Stimulated activated naive CD4-positive, alpha-beta T cell (primary cell): Measurements from ENCODE around the gene ARSG.

Experiments
- DNase-seq, 6 experiments: peaks; one replicate each; lab custom pipeline; 2025; lab: John Stamatoyannopoulos, UW

Gene ARSG

DNA sequence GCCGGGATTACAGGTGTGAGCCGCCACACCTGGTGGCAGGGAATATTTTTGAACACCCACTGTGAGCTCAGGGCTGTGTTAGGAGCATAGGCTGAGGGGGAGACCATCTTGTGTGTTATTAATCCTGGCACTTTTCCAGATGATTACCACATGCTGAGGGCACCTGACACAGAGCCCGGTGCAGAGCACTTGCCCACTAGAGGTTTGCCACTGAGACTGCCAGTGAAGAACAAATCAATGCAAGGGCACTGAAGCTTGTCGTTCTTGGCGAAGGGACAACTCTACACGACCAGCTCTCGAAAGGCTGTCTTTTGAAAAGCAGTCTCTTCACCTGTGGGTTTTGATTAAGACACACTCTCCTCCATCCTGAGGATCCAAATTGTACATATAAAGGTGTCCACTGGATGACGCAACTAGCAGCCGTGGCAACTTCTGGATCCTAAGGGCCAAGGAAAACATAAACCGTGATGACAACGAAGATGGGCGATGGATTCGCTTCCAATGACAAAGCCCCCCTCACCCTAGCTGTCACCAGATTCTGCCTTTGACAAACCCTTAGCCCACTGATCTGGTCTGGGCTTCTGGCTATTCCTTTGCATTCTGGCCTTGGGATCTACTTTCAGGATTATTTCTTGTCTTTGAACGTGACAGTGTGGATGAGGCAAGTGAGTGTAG lies 137.3 kb downstream of the ARSG start:
- no peak for DNase-seq

DNA sequence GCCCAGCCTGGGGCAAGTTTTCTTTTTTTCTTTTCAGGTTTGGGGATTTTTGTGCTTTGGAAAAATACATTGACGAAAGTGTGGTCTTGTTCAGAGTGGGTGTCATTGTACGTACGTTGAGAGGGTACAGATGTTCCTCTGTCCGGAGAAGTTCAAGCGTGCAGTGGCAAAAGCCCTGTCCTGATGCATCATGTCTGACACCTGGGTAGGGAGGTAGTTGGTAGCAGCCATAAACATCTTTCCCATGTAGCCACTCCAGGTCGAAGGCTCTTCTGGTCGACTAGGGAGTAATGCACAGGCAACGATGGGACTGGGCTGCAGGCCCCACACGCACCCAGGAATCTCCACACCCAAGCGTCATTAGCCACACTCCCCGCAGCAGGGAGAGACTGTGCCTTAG lies 138.6 kb downstream of the ARSG start:
- no peak for DNase-seq

DNA sequence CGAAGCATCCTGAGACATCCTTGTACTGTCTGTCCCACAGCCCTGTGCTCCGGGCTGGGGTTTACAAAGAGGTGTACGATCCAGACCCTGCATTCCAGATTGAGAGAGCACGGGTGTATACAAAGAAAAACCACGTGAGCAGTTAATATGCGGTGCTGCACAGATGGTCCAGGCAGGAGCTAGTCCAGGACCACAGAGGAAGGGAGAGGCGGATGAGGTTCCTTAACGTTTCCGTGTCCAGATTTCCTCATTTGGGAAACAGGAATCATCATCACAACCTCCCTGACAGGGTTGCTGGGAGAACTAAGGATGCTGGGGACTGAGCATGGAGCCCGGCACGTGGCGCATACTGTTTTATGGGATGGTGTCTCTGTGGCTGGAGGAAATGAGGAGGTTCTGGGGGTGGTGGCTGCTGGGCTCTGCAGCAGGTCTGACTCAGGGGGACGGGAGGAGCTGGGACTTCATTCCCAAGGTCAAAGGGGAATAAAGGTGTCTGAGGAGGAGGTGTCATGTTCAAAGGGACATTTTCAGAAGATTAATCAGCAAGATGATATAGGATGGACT lies 139.8 kb downstream of the ARSG start:
- DNase-seq, result no peak

- DNase-seq, result peak; percentile 8 to 67 (median 38)
Measured at GRCh38 chr17:68431661-68432071, 140.4 kb downstream of the ARSG start.

DNA sequence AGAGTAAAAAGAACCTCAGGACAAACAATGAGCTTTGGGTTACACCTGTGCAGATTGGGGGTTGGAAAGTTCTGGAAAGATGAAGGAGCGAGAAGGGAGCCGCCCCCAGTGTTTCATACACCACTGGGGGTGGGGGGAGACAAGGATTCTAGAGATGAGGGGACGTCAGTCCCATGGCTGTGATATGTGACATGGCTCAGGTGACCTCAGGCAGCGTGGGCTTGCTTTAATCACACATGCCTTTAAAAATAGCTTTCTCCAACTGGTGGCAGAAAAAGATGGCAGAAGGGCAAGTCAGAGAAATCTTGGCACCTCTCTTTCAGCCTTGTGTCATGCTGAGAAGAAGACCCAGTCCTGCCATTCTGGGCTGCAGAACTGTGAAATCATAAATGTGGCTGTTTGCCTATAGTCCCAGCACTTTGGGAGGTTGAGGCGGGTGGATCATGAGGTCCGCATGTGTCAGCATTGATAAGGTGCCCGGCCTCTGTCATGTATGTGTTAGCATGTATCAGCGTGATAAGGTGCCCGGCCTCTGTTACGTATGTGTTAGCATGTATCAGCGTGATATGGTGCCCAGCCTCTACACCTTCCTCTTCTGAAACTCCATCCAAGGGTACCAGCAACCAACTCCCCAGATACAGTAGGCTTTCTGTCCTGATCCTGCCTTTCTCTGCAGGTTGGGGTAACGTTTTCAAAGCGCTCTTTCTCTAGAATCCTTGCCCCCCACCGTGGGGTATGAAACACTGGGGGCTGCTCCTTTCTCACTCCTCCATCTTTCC lies 141.0 kb downstream of the ARSG start:
- no peak for DNase-seq

DNA sequence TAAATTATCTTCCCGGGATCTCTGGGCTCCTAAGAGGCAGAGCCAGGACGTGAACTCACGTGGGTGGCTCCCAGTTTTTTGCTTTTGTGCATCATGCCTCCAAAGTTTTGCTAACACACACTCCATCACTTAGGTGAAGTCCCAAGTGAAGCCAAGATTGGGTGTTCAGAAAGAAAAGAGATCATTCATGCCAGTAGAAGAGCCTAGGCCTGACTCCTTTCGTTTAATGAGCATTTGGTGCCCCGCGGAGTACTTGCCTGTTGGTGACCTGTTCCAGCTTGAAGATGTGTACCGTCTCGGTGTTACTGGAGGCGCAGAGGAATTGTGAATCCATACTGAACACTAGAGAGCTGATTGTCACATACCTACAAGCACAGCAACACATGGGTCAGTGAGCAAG lies 141.9 kb downstream of the ARSG start:
- DNase-seq, result no peak

DNA sequence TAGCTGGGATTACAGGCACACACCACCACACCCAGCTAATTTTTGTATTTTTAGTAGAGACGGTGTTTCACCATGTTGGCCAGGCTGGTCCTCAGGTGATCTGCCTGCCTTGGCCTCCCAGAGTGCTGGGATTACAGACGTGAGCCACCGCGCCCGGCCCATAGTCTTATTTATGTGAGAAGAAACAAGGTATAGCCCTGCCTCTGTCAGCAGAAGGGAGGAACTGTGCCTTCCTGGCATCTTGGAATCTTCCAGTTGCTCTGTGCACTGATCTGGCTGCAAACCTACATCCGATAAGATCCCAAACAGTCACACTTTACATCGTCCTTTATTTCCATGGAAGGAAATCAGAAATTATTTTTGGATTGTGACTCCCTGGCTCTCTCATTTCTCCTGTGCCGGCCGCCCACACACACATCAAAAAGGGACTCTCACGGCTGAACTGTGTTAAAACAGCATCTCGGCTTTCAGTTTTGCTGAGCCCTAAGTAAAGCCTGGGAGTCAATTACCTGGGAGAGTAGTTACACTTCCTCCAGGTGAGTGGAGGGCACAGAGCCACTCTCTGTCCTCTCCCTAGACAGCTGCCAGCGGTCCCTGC lies 142.7 kb downstream of the ARSG start:
- no peak for DNase-seq

DNA sequence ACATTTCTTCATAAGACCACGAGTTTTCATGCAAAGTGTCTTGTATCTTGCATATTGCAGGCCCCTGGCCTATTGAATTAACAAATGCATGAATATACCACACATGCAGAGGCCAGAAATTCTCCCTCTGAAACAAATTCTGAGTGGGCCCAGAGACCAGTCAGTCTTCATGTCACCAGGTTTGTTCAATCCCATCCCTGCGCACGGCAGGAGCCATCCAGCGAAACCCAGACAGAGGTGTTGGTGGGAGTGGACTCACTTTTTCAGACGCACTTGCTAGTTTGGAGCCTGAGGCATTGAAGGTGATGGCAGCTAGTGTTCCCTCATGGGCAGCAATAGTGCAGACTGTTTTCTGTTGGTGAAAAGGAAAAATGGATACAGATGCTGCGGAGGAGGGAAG lies 144.1 kb downstream of the ARSG start:
- DNase-seq, result no peak

DNA sequence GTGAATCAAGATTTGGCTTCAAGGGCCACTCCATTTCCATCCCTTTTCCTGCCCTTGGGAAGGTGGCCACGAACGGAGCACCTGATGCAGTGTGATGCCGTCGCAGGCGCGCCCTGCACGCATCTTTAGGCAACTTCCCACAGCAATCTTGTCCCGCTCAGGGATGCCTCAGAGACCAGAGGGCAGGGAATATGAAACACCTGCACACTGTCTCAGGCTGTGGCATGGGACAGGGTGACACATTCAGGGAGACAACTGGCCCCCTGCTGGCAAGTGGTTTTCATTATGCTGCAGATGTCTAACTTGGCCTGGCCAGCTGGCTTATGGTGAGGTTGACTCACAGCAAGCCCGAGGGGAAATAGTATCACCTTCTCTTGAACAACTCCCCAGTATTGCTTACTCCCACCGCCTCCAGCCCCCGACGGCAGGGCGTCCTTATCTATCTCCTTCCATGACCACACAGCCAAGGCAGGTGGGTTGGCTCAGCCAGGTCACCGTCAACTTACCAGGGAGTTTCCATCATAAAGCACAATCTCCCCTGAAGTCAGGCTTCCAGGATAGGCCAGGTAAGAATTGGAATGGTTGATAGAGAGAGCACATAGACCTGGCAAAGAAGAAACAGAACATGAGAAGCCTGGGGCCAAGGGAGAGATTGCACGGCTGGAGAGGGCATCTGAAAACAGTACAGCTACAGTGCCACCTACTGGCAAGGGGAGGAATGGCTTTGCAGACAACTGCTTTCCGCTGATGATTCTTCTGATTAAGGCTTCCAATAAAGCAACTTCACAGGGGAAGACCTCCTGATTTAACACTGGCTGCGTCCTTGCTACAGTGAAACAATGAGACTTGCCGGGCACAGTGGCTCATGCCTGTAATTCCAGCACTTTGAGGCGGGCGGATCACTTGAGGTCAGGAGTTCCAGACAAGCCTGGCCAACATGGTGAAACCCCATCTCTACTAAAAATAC lies 144.9 kb downstream of the ARSG start:
- peak; percentile 66 to 92 (median 73) for DNase-seq

GRCh38 chr17:68437979-68438822 lies 146.9 kb downstream of the ARSG start:
- peak in 4 of 6 experiments; percentile 6 to 49 (median 14) for DNase-seq

- no peak for DNase-seq
Measured at GRCh38 chr17:68439656-68440290, 148.5 kb downstream of the ARSG start.

- no peak for DNase-seq
Measured at GRCh38 chr17:68440526-68440925, 149.2 kb downstream of the ARSG start.

DNA sequence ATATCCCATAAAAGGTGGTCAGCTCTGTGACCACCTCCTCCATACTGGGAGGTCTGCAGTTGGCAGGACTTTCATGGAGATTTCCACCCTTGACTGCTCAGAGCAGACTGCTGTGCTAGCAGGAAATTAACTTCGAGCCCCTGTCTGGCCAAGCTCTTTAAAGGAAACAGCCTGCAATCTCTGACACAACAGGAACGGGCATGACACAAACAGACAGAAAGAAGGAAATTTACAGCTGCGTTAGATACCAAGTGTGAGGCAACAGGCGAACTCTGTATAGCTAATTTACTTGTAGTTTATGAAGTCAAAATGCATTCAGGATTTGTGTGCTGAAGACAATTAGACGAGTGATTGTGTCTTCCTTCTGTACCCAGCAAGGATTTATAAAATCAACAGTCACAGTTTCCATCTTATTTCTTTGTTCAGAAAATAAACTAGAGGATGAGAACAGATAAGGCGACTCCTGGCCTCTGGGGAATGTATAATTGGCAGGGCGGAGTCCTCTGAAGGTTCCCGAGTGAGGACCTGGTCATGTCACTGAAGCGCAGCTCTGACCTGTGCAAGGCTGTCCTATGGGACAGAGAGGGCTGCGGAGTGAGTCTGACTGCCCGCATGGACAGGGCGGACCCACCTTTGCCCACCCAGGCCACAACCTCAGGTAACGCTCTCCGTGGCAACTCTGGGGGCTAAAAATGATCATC lies 149.9 kb downstream of the ARSG start:
- no peak for DNase-seq

GRCh38 chr17:68443972-68444464 lies 152.7 kb downstream of the ARSG start:
- DNase-seq, result no peak

DNA sequence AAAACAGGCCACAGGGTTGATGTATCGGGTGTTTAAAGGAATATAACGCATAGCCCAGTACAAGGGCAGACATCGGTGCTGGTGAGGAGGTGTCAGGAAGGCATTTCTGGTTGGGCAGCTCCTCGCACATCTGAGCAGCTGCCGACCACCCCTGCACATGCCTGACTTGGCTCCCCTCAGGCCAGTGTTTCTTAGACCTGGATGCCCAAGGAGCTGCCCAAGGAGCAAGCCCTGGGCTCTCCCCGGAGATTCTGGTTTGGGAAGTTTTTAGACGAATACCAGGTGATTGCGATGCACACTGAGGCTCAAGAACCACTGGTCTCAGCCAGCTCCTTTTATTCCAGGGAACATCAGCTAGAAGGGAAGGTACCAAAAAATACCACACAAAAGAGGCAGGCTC lies 154.4 kb downstream of the ARSG start:
- DNase-seq, result no peak

GRCh38 chr17:68446626-68447041 lies 155.3 kb downstream of the ARSG start:
- no peak for DNase-seq

- no peak for DNase-seq
Measured at GRCh38 chr17:68449021-68449739, 157.9 kb downstream of the ARSG start.

GRCh38 chr17:68450391-68450790 lies 159.1 kb downstream of the ARSG start:
- no peak for DNase-seq

DNA sequence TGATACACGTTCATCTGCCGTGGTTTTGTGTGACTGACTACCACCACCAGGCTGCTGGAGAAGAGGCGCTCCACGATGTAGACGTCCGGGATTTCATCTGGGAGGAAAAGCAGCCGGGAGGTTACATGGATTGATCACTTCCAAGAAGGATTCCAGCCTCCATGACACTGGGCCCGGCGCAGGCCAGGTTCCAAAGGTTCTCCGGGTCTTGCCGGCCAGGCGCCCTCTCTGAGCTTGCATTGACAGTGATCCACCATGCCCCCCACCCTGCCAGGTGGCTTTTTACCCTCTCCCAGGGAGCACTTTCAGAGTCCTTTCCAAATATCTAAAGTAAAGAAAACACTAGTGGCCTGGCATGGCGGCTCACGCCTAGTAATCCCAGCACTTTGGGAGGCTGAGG lies 159.5 kb downstream of the ARSG start:
- DNase-seq, result no peak
